ENCODE results near the gene DAGLA.

Gene DAGLA

GRCh38 chr11:61725781-61726231 lies 45.6 kb downstream of the DAGLA start:
- no peak for DNase-seq (ENCODE audit: low read depth in 2 of 2, low spot score in 1 of 2)

GRCh38 chr11:61726775-61727174 lies 46.6 kb downstream of the DAGLA start:
- no peak for DNase-seq (ENCODE audit: low read depth in 2 of 2, low spot score in 1 of 2)

- DNase-seq (ENCODE audit: low read depth in 2 of 2, low spot score in 1 of 2) = no peak
Measured at GRCh38 chr11:61727401-61727811, 47.2 kb downstream of the DAGLA start.

- no peak for DNase-seq (ENCODE audit: low read depth in 2 of 2, low spot score in 1 of 2)
Measured at GRCh38 chr11:61728066-61728939, 48.1 kb downstream of the DAGLA start.

GRCh38 chr11:61728940-61729219 lies 48.7 kb downstream of the DAGLA start:
- no peak for DNase-seq (ENCODE audit: low read depth in 2 of 2, low spot score in 1 of 2)

GRCh38 chr11:61730240-61730994 lies 50.2 kb downstream of the DAGLA start:
- no peak for DNase-seq (ENCODE audit: low read depth in 2 of 2, low spot score in 1 of 2)

- no peak for DNase-seq (ENCODE audit: low read depth in 2 of 2, low spot score in 1 of 2)
Measured at GRCh38 chr11:61731211-61731951, 51.2 kb downstream of the DAGLA start.

GRCh38 chr11:61731952-61732675 lies 51.9 kb downstream of the DAGLA start:
- no peak for DNase-seq (ENCODE audit: low read depth in 2 of 2, low spot score in 1 of 2)

GRCh38 chr11:61732705-61733104 lies 52.5 kb downstream of the DAGLA start:
- no peak for DNase-seq (ENCODE audit: low read depth in 2 of 2, low spot score in 1 of 2)

GRCh38 chr11:61733120-61733978 lies 53.2 kb downstream of the DAGLA start:
- peak; percentile 72 to 73 for DNase-seq (ENCODE audit: low read depth in 2 of 2, low spot score in 1 of 2)

- no peak for DNase-seq (ENCODE audit: low read depth in 2 of 2, low spot score in 1 of 2)
Measured at GRCh38 chr11:61734767-61735166, 54.6 kb downstream of the DAGLA start.

- DNase-seq (ENCODE audit: low read depth in 2 of 2, low spot score in 1 of 2) = no peak
Measured at GRCh38 chr11:61735391-61735790, 55.2 kb downstream of the DAGLA start.

GRCh38 chr11:61736310-61736709 lies 56.1 kb downstream of the DAGLA start:
- DNase-seq (ENCODE audit: low read depth in 2 of 2, low spot score in 1 of 2) = no peak

- no peak for DNase-seq (ENCODE audit: low read depth in 2 of 2, low spot score in 1 of 2)
Measured at GRCh38 chr11:61737131-61737530, 56.9 kb downstream of the DAGLA start.

GRCh38 chr11:61737636-61738386 lies 57.6 kb downstream of the DAGLA start:
- DNase-seq (ENCODE audit: low read depth in 2 of 2, low spot score in 1 of 2) = no peak

- DNase-seq (ENCODE audit: low read depth in 2 of 2, low spot score in 1 of 2) = no peak
Measured at GRCh38 chr11:61738776-61739175, 58.6 kb downstream of the DAGLA start.

GRCh38 chr11:61739413-61739812 lies 59.2 kb downstream of the DAGLA start:
- no peak for DNase-seq (ENCODE audit: low read depth in 2 of 2, low spot score in 1 of 2)

- DNase-seq (ENCODE audit: low read depth in 2 of 2, low spot score in 1 of 2) = no peak
Measured at GRCh38 chr11:61739966-61740365, 59.8 kb downstream of the DAGLA start.

GRCh38 chr11:61742391-61742790 lies 62.2 kb downstream of the DAGLA start:
- DNase-seq (ENCODE audit: low read depth in 2 of 2, low spot score in 1 of 2) = no peak

Data from stimulated activated CD8-positive, alpha-beta memory T cell treated with anti-CD3 and anti-CD28 coated beads, Interleukin-4, amount 100 ng/mL, for 1 hour (primary cell).